VCaP (cell line): ENCODE measurements around the gene MACROH2A2.

Source experiments
- H3K27ac ChIP-seq: fragments of 450-650 bp; 2 replicates; pipeline ENCODE4 v1.5.1; 2017
- TF ChIP-seq, protein P1 (sequence below): fragments of 450-650 bp; conservative IDR thresholded peaks from 2 replicates; pipeline ENCODE4 v1.5.1; 2017; ENCODE audit warnings: mild to moderate bottlenecking, moderate library complexity

The MACROH2A2 gene

DNA sequence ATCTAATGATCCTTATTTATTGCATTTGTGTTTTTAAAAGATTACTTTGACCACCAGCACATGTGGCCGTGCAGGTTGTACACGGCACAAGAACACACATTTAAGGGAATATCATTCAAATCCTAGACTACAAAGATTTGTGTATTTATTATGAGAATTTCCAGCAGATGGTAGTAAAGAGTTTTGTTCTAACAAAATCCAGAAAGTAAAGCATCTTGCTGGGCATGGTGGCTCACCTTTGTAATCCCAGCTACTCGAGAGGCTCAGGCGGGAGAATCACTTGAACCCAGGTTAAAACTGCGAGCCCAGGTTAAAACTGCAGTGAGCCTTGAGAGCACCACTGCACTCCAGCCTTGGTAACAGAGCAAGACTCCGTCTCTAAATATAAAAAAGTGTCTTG lies 31.5 kb downstream of the MACROH2A2 start:
- TF ChIP-seq, protein P1, sequence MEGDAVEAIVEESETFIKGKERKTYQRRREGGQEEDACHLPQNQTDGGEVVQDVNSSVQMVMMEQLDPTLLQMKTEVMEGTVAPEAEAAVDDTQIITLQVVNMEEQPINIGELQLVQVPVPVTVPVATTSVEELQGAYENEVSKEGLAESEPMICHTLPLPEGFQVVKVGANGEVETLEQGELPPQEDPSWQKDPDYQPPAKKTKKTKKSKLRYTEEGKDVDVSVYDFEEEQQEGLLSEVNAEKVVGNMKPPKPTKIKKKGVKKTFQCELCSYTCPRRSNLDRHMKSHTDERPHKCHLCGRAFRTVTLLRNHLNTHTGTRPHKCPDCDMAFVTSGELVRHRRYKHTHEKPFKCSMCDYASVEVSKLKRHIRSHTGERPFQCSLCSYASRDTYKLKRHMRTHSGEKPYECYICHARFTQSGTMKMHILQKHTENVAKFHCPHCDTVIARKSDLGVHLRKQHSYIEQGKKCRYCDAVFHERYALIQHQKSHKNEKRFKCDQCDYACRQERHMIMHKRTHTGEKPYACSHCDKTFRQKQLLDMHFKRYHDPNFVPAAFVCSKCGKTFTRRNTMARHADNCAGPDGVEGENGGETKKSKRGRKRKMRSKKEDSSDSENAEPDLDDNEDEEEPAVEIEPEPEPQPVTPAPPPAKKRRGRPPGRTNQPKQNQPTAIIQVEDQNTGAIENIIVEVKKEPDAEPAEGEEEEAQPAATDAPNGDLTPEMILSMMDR, result peak; percentile 36
- peak overlapping the region; percentile 82 for H3K27ac ChIP-seq

DNA sequence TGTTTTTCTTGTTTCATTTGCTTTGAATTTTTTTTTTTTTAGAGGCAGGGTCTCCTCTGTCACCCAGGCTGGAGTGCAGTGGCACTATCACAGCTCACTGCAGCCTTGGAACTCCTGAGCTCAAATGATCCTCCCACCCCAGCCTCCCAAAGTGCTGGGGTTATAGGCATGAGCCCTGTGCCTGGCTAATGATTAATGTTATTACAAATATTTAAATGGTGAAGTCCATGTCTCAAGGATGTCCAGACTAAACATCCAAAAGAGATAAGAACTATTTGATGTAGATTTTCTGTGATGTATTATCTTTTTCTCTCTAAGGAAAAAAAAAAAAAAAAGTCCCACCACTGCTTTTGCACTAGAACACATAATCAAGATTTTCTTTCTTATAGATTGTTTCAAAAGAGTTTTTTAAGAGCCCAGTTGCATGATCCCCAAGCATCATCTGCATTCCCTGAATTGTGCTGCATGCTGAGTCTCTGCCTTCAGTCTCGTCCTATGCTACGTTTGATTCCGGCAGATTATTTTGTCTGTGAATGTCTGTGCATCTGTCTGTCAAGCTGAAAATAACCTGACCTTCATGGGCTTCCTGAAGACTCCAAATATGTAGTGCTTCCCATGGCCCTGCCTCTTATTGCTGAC lies 33.4 kb downstream of the MACROH2A2 start:
- TF ChIP-seq, protein P1, result no peak
- H3K27ac ChIP-seq, result peak overlapping the region; percentile 82

DNA sequence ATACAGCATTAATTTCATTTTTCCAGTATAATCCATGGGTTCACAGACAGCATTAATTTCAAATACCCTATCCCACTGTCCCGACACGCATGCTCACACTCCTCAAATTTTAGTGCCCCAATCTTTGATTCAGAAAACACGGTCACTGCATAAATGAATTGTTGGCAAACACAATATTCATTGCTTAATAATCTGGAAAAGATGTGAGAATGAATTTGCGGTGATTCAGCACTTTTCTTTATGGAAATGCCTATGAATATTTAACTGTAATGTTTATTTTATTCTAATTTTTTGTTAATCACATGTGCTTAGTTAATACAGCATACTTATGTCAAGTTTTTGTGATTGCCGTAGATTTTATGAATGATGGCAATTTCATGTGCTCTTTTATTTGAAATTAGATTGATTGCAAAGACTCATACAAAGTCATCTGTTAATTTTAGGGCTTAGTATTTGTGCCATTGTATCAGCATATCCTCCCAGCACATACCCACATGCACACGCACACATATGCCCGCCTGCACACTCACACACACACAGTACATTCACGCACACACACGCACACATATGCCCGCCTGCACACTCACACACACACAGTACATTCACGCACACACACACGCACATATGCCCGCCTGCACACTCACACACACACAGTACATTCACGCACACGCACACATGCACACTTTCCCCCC lies 35.1 kb downstream of the MACROH2A2 start:
- TF ChIP-seq, protein P1, result no peak
- H3K27ac ChIP-seq, result peak overlapping the region; percentile 82

DNA sequence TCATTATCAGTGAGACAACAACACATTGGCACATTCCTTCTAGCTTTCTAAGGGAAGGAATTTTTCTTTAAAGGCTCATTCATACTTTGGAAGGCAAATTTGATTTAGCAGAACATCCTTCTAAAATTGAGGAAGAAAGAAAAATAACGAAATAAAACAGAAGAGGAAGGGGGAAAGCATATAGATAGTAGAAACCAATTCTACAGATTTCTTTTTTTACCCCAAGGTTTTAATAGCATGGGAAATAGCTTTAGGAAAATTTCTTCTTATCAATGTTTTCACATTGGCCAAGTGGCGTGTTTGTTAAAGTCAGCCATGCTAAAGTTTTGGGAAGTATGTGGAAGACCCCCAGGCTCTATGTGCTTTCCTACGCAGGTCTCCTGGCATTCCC lies 35.7 kb downstream of the MACROH2A2 start:
- no peak overlapping the region for H3K27ac ChIP-seq
- TF ChIP-seq, protein P1, result no peak

DNA sequence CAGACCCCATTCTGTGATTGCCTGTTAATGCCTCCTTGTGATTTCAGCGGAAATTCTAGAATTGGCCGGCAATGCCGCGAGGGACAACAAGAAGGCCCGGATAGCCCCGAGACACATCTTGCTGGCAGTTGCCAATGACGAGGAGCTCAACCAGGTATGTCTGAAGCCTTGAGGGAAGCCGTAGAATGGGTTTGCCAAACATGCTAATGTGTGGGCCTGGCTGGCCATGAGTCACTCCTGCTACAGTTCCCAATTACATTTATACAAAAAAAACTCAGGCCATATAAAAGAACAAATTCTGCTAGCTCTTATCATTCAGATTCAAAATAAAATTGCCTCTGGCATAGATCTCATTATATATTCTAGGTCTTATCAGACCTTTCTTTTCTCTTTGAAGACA lies 37.4 kb downstream of the MACROH2A2 start:
- TF ChIP-seq, protein P1, result no peak
- no peak overlapping the region for H3K27ac ChIP-seq

DNA sequence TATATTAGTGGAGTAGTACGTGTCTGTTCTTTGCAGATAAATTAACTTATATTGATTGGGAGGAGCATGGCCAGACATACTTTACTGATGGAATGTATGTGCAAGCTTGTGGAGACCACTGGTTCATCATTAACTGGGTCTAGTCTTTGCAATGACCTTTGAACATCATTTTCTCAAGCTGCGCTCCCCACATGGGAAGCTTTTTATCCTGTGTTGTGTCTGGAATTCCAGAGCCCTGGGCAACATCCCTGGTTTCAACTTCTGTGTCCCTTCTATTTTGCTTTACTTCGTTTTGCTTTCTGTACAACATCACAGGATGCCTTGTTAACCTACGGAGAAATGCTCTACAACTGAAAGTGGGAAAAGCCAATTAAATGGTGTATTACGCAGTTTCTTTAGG lies 38.3 kb downstream of the MACROH2A2 start:
- no peak overlapping the region for H3K27ac ChIP-seq
- TF ChIP-seq, protein P1, result no peak

DNA sequence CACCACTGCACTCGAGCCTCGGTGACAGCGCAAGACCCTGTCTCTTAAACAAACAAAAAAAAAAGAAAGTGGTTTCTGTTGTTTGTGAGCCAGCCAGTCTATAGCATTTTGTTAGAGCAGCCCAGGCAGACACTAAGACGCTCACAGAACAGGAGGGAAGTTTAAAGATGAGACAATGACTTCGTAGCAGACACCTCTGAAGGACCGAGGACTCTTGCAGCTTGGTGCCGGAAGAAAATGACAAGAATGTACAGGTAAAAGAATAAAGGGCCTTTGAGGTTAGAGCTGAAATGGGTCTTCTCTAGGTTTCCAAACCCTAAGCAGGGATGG lies 39.7 kb downstream of the MACROH2A2 start:
- TF ChIP-seq, protein P1, result no peak
- no peak overlapping the region for H3K27ac ChIP-seq
